Hematopoietic multipotent progenitor cell treated with erythropoietin and hydrocortisone succinate and interleukin-3 and kit ligand, for 17 days (in vitro differentiated cells): ENCODE results near the gene RAPGEF1.
"Not testable (repeated sequence)": the region's sequence is repeated elsewhere in the genome, so short reads cannot be mapped to it uniquely, and the experiment has no call there.

Experiments
- DNase-seq: peaks from one replicate; pipeline ENCODE4 v3.0.0-alpha.2; 2015; ENCODE audit warnings: low spot score

RAPGEF1 gene

DNA sequence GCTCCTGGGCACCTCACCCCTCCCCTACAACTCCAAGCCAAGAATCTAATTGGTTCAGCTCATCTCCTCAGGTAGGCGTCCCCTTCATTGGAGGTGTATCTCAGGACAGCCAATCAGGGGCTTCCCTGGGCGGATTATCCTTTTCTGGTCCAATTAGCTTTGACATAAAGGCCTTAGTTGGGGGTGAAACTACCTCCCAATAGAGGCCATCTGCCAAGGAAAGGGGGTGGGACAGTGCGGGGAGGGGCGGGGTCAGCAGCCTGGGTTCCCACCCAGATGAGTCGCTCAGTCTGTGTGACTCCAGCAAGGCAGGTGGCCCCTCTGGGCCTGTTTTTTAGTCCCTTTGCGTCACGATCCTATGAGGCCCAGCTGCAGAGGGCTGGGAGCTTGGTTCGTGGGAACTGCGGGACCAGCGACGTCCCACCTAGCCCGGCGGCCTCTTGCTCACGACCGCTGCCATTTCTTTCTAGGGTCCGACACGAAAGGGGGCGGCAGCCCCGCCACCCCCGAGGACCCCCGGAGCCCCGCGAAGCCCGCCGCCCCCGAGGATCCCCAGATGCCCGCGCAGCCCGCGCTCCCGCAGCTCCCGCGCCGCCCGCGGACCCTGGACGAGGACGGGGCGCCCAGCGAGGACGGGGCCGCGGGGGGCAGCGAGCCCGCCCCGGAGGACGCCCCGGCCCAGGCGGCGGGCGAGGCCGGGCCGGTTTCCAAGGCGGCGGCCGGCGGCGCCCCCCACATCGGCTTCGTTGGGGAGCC lies 185.6 kb downstream of the RAPGEF1 start:
- no peak for DNase-seq

DNA sequence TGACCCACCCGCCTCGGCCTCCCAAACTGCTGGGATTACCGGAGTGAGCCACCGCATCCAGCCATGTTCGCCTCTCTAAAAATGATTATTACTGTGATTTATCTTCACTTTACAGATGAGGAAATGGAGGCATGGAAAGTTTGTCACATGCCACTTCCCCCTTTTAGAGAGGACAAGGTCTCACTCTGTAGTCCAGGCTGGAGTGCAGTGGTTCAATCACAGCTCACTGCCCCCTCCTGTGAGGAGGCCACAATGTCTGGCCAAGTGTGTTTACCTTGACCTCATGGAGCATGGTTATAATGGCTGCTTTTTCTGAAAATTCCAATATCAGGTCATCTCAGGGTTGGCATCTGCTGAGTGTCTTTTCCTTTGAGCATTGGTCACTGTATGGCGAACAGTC lies 187.8 kb downstream of the RAPGEF1 start:
- no peak for DNase-seq

DNA sequence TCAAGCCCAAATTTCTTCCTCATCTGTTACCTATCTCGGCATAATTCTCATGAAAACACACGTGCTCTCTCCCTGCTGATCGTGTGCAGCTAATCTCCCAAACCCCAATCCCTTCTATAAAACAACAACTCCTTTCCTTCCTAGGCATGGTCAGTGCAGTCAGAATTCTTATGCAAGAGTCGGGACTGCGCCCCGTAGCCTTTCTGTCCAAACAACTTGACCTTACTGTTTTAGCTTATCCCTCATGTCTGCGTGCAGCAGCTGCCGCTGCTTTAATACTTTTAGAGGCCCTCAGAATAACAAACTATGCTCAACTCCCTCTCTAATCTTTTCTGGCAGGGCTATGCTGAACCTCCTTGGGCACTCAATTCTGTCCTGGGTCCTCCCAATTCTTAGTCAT lies 189.4 kb downstream of the RAPGEF1 start:
- DNase-seq, result not testable (repeated sequence)

DNA sequence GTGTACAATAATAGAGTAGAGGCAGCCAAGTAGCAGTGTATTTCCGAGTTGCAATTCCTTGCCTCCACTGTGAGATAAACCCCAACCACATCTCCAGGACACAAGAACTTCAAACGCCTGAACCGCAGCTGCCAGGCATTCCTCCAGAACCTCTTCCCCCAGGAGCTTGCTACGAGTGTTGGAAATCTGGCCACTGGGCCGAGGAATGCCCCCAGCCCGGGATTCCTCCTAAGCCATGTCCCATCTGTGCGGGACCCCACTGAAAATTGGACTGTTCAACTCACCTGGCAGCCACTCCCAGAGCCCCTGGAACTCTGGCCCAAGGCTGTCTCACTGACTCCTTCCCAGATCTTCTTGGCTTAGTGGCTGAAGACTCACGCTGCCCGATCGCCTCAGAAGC lies 190.7 kb downstream of the RAPGEF1 start:
- not testable (repeated sequence) for DNase-seq

DNA sequence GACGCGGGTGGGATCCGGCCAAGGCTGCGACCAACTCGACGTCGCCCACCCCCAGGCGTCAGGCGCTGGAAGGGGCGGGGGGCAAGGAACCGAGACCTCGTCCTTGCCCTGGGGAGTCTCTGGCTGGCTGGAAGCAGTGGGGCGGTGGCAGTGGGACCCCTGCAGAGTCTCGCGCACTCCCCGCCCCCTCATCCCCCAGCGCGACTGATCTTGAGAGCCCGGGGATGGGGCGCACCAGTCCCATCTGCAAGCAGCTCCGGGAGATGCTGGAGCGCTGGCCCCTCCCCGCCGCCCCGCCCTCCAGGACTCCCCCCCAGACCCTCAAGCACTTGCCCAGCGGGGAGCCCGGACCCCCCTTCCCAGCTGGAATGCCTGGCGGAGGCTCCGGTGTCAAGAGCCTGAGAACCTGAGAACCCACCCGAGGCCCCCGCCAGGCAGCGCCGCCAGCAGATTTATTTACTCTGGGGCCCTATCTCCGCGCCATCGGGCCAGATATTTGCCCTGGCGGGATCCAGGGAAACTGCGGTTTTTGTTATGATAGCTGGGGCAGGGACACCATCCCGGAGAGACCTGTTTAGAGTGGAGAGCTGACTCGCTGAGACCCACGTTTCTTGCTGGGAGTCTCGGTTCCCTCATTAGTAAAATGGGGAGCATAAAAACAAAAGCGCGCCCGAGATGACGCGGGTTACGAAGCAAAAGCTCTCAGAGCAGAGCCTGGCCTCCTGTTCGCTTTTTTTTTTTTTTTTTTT lies 193.4 kb downstream of the RAPGEF1 start:
- no peak for DNase-seq

DNA sequence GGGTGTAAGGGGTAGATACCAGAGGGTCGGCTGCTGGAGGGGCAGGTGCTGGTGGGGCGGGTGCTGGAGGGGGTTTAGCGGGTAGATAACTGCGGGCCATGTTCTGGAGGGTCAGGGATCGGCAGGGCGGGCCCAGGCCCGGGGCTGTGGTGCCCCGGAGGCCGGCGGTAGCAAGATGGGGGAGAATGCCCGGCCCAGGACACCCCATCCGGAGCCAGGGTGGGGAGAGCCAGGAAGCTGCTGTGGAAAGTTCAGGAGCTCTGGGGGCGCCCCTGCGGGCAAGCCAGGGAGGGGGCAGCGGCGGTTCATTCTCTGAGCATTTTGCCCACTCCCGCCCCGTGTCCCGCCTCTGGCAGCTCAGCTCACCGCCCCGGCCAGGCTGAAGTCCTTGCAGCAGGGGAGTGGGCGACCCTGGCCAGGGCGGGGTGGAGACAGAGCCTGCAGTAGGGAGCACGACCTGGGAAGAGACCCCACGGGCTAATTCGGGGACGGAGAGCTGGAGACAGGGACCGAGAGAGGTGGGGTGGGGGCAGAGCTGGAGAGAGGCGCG lies 194.0 kb downstream of the RAPGEF1 start:
- DNase-seq, result no peak

DNA sequence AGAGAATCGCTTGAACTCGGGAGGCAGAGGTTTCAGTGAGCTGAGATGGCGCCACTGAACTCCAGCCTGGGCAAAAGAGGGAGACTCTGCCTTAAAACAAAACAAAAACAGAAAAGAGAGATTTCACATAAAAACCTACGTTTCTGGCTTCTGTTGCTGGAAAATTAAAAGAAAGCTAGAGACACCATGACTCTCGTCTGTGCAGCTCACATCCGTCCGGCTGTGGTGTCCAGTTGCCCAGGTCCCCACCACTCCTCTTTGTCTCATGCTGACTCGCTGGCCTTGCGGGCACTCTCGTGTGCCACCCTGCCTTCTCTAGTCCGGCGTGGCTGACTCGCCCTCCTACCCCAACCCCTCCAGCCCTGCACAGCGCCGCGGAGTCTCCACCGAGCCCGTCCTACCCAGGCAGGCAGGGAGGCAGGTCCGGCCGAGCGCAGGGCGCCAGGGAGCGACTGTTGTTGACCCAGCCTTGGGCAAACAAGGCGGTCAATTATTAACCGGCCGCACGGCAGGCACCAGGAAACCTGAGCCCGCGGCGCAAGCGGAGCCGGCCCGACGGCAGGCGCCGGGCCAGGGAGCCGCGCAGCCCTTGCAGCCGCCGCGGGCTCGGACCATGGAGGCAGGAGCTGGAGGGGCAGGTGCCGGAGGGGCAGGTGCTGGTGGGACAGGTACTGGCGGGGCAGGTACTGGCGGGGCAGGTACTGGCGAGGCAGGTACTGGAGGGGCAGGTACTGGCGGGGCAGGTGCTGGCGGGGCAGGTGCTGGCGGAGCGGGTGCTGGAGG lies 194.7 kb downstream of the RAPGEF1 start, which contains the start of gene PRRT1B:
PRRT1B (plus strand) TSS at position 521 of the 783 bp plus-strand sequence; CDS start at position 614, 93 bp downstream.
- DNase-seq, result no peak

DNA sequence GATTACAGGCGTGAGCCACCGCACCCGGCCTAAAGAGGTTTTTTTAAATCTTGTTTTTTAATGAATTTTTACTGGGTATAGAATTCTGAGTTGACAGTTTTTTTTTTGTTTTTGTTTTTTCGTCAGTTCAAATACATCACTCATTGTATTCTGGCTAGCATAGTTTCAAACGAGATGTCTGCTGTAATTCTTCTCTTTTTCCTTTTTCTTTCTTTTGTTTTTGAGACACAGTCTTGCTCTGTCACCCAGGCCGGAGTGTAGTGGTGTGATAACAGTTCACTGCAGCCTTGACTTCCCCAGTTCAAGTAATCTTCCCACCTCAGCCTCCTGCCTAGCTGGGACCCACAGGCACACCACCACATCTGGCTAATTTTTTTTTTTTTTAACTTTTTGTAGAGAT lies 196.7 kb downstream of the RAPGEF1 start:
- no peak for DNase-seq

DNA sequence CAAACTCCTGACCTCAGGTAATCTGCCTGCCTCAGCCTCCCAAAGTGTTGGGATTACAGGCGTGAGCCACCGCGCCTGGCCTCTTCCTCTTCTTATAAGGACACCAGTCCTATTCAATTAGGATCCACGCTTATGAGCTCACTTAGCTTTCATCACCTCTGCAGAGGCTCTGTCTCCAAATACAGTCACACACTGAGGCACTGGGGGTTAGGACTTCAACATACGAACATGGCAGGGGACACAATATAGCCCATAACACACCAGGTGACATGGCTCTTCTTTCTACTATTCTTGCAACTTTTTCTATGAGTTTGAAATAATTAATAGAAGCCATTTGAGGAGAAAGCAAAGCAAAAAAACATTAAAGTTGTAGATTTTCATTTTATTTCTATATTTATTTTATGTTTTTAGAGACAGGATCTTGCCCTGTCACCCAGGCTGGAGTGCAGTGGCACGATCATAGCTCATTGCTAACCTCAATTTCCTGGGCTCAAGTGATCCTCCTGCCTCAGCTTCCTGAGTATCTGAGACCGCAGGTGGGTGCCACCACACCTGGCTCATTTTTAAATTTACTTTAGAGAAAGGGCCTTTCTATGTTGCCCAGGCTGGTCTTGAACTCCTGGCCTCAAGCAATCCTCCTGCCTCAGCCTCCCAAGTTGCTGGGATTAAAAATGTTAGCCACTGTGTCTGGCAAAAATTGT lies 200.5 kb downstream of the RAPGEF1 start:
- no peak for DNase-seq

DNA sequence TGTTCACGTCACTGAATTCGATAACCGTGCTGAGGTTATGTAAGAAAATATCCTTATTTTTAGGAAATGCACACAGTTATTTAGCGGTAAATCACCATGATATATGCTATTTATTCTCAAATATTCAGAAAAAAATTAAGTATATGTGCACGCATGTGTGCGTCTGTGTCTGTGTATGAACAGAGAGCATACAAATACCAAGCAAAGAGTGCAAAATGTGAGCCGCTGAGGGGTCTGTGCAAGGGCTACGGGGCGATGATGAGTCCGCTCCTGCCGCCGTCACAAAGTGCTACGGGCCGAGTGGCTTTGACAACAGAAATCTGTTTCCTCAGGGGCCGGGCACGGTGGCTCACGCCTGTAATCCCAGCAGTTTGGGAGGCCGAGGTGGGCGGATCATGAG lies 201.9 kb downstream of the RAPGEF1 start:
- no peak for DNase-seq

DNA sequence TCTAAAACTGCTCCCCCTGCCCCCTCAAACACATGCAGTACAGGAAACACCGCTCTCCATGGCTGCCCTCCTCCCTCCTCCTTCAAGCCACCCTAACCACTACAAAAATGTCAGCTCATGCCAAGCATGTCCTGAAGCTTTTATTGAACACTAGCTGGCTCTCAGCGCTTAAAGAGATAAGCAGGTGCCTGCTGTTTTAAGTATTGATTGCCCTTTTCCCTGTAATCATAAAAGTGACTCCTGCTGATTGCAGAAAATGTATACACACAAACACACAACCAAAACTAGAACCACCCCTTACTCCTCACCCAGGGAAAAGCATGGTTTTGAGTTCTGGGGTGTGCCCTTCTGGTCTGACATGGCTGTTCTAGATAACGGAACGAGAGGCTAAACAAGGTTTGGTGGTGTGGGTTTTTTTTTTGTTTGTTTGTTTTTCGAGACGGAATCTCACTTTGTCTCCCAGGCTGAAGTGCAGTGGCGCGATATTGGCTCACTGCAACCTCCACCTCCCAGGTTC lies 205.1 kb downstream of the RAPGEF1 start:
- peak; percentile 16 for DNase-seq

DNA sequence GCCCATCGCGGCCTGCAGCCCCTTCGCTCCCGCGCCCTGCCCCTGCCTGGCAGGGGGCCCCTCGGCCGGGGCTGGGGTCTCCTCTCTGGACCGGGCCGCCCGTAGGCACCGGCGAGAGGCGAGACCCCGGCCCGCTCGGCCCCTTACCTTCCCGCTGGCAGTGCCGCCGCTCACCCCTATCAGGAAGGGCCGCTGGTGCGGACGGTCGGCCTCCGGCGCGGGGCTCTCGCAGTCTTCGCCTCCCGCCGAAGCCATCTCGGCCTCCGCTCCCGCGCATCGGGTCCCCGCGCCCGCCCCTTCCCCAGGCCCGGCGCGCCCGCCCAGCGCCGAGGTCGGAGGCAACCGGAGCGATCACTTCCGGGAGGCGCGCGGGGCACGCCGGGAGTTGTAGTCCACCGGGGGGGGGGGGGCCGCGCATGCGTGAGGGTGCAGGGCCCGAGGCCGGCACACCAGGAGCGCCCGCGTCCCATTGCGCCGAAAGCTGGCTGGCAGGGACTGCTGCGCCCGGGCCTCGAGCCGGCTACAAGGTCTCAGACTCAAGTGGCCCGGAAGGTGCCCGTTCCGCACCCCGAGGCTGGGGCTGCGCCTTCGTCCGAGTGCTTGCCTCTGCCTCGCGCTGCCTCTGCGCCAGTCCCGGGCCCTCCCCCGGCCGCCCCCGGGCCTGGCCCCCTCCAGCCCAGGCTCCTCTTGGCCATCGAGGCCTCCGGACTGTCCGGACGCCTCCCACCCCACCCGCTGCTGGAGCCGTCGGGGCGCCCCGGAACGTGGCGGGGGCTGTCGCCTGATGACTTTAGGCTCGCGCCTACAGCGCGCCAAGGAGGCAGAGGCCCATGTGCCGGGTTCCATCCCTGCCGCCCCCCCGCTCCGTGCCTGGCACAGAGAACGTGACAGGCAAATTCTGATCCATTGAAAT lies 208.7 kb downstream of the RAPGEF1 start, which contains the start of gene UCK1:
UCK1 (minus strand) TSS at position 344 of the 913 bp plus-strand sequence; CDS start at position 255, 89 bp downstream.
- DNase-seq, result peak; percentile 74

DNA sequence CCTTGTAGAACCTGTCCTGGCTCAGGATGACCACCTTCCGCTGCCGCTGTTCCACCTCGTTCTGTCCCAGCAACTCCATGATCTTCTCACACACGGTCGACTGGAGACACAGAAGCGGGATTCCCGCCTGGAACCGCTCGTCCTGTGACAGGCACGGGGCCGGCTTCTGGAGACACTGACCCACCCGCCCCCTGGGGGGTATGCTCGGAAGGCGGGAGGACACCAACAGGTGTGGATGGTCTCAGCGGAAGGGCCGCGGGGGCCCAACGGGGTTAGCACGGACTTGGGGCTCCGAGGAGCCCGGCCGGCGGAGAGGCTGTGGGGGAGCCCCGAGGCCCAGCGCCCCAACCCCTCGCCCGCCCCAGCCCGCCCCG lies 209.3 kb downstream of the RAPGEF1 start:
- DNase-seq, result no peak

DNA sequence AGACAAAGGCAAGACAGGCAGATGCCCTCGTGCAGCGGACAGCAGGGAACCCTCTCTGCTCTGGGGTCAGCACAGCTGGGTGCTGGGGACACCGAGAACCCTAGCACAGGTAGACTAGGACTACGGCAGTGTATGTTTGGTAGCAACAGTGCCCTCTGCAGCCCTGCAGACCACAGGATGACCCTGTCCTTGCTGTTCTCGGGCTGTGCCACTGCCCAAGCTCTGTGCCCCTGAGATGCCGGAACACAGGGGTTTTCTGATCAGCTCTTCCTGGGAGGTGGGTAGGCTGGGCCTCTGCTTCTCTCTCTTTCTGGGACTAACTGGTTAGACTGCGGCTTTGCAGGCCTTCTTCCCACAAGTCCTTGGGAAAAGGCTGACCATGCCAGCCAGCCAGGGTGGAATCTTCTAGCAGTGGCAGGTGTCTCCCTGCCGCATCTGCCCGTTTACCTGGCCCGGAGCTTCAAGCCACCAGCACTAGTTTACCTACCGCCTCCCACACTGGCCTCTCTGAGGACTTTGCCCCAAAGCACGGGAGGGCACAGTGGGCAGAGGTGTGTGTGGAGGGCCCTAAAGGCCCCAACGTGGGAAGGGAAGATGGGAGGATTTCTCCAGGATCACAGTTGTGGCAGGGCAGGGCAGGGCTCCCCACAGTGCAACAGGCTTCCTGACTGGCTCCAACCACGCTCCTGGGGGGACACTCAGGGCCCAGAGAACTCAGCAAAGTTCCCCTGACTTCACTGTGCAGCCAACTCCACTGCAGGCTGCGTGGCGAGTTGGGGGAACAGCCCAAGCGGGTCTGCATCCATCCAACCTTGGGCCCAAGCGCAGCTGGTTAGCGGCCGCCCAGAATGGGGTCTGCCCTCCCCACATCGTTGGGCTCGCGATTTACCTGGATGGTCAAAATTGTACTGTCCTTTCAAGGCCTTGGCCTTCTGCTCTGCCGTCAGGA lies 210.0 kb downstream of the RAPGEF1 start:
- DNase-seq, result no peak

DNA sequence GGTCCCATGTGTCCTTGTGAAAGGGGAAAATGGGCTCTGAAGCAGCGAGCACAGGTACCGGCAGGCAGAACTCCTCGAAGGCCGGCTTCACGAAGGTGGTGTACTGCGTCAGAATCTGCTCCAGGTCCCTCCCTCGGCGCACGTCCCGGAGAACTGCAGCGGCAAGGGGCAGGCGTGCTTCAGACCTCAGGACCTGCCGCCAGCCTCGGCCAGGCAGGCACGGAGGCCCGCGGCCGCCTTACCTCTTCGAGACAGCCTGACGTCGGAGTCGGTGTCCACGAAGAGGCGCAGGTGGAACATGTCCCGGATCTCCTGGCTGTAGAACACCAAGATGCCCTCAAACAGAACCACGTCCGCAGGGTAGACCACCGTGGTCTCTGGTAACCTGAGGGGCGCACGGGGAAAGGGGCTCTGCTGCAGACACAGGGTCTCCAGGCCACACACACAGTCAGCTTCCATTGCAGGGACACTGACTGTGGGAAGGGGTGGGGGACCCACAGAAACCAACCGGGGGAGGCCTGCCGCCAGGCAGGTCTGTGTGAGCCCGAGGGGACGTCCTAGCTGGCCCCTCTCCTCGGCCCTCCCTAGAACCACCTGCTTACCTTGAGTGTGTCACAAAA lies 210.9 kb downstream of the RAPGEF1 start:
- no peak for DNase-seq

DNA sequence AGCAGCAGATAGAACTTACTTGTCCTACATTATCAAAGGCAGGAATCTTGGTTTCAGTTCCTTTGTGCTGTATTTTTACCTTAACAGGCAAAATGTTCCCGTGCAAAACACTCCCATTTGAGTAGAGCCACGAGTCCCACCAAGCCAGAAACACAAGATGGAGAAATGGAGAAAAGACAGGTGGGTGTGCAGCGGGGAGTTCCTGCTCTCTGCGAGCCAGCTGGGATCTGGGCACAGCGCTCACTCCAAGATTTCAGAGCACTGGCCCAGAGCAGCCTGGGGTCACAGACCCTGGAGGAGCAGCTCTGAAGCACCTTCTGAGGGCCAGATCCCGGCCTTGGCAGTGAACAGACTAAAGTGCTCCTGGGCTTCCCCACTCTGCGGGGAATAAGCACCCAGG lies 211.7 kb downstream of the RAPGEF1 start:
- DNase-seq, result no peak
